Kidney (tissue), 14 donors: ENCODE data around the gene SERPINE1. TPM values are rescaled to one million over a fixed set of nuclear protein-coding genes. Genes with fewer than 3 reads are reported as not detected.

Experiments used
- DNase-seq, 5 donors: peaks; one replicate each; pipeline ENCODE4 v3.0.0-alpha.2; 2013 to 2020
- FAIRE-seq: peaks from 2 replicates; lab custom pipeline; 2012; peaks lifted over from hg19 to GRCh38; lab: Jason Lieb, UNC
- H3K27ac ChIP-seq, 2 donors: one replicate each; pipeline ENCODE4 v1.7.0; 2013; ENCODE audit warnings: low read depth in 2 of 2, low read length in 2 of 2, inconsistent platforms in 1 of 2
- H3K27me3 ChIP-seq: one replicate; pipeline ENCODE4 v1.7.1; 2013; ENCODE audit warnings: low read length, inconsistent platforms; ENCODE audit not compliant: control insufficient read depth, insufficient read depth
- H3K36me3 ChIP-seq, 3 donors: one replicate each; pipeline versions ENCODE4 v1.7.0 to v1.7.1; 2013; ENCODE audit warnings: low read length in 3 of 3, control low read depth in 1 of 3, inconsistent platforms in 1 of 3; ENCODE audit not compliant: insufficient read depth in 3 of 3, control insufficient read depth in 2 of 3
- H3K4me1 ChIP-seq, 3 donors: one replicate each; pipeline versions ENCODE4 v1.7.0 to v1.7.1; 2013; ENCODE audit warnings: low read length in 3 of 3, inconsistent platforms in 1 of 3, low read depth in 1 of 3; ENCODE audit not compliant: control insufficient read depth in 2 of 3, insufficient read depth in 2 of 3
- H3K4me3 ChIP-seq, 3 donors: one replicate each; pipeline versions ENCODE4 v1.7.0 to v1.8.1; 2013; ENCODE audit warnings: low read length in 3 of 3, control low read depth in 1 of 3, inconsistent platforms in 1 of 3
- H3K9ac ChIP-seq, 3 donors: one replicate each; pipeline versions ENCODE4 v1.7.0 to v1.7.1; 2013; ENCODE audit warnings: low read length in 3 of 3, control low read depth in 1 of 3, inconsistent platforms in 1 of 3
- H3K9me3 ChIP-seq, 3 donors: one replicate each; pipeline versions ENCODE4 v1.7.0 to v1.7.1; 2013; ENCODE audit warnings: low read length in 3 of 3, control low read depth in 1 of 3, inconsistent platforms in 1 of 3; ENCODE audit not compliant: control insufficient read depth in 2 of 3, insufficient read depth in 1 of 3
- intact Hi-C: fragments of 100-400 bp; cut with DNase I; formaldehyde crosslinking; loops from one replicate; pipeline ENCODE4 v1.11.1; 2022
- polyA plus RNA-seq: library from polyadenylated mRNA; stranded (reverse); fragments of 350-450 nt; fragmentation: Illumina TruSeq; extraction: RNeasy Lipid Tissue Mini Kit (QIAGEN cat#74804); gene quantifications from one replicate; pipeline ENCODE4 v1.2.3, GENCODE V29; 2014; ENCODE audit warnings: low read depth, low replicate concordance; ENCODE audit not compliant: insufficient read depth
- total RNA-seq: library from RNA; stranded (reverse); fragmentation: NEBNext Ultra II Directional; extraction: Animal tissue kit (Norgen Biotek cat#: 25700); gene quantifications from one replicate; pipeline ENCODE4 v1.2.1, GENCODE V29; 2021
- TF ChIP-seq, protein P1 (sequence below): IDR thresholded peaks from 3 replicates; pipeline ENCODE4 v1.5.1; 2012; ENCODE audit warnings: mild to moderate bottlenecking, moderate library complexity, borderline replicate concordance; ENCODE audit not compliant: insufficient read depth; ENCODE audit errors: extremely low read depth
- donor health status: control.
- donor health status: control.
- donor health status: control.
- donor health status: control.
- donor health status: control.
- donor health status: DM: yes; HTN: yes; CAD: no.
- donor health status: Normal renal cell carcinoma (clear cell type).

The SERPINE1 gene
- total and polyA plus RNA-seq, 2 donors from 2014 or later, result 3.5 to 9.9 TPM

DNA sequence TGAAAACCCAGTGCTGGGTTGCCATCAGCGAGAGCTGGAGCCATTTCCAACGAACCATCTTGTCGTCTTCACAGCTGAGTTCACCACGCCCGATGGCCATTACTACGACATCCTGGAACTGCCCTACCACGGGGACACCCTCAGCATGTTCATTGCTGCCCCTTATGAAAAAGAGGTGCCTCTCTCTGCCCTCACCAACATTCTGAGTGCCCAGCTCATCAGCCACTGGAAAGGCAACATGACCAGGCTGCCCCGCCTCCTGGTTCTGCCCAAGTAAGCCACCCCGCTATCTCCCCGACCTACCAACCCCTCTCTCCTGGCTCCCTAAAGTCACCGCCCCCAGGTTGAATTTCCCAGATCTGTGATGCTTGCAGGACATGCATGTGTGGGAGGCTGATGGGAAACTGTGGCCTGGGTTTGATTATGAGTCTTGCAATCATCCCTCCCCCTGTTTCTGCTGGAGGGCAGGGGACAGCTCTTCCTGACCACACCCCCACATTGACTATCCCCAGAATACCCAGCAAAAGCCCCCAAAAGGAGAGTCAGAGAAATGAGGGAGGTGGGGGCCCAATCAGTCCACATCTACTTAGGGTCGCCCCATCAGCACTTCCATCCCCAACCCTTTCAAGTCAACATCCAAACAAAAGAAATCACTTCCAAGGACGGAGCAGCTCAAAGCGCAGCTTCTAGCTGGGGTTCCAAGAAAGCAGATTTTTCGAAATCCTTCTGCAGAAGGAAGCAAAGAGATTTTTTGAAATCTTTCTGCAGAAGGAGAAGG lies 6.9 kb downstream of the SERPINE1 start:
- no peaks in the 10 kb centered on the region for H3K9me3 ChIP-seq
- no peak for FAIRE-seq
- H3K27ac ChIP-seq, result no peak overlapping the region
- intact Hi-C loops, result no loop called here
- H3K36me3 ChIP-seq, result no peaks in the 10 kb centered on the region
- H3K9ac ChIP-seq, result no peak overlapping the region
- peaks cover 0 to 5% (median 0%) of the 10 kb centered on the region in 3 donors for H3K4me1 ChIP-seq
- peak in 3 of 5 donors; percentile 33 to 70 (median 56) for DNase-seq
- no peak overlapping the region for H3K4me3 ChIP-seq
- no peaks in the 10 kb centered on the region for H3K27me3 ChIP-seq
- TF ChIP-seq, protein P1, sequence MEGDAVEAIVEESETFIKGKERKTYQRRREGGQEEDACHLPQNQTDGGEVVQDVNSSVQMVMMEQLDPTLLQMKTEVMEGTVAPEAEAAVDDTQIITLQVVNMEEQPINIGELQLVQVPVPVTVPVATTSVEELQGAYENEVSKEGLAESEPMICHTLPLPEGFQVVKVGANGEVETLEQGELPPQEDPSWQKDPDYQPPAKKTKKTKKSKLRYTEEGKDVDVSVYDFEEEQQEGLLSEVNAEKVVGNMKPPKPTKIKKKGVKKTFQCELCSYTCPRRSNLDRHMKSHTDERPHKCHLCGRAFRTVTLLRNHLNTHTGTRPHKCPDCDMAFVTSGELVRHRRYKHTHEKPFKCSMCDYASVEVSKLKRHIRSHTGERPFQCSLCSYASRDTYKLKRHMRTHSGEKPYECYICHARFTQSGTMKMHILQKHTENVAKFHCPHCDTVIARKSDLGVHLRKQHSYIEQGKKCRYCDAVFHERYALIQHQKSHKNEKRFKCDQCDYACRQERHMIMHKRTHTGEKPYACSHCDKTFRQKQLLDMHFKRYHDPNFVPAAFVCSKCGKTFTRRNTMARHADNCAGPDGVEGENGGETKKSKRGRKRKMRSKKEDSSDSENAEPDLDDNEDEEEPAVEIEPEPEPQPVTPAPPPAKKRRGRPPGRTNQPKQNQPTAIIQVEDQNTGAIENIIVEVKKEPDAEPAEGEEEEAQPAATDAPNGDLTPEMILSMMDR, result no peak

GRCh38 chr7:101134399-101134980 lies 7.6 kb downstream of the SERPINE1 start:
- DNase-seq (peak in 1 of 5 donors; percentile 21), FAIRE-seq (no peak)
- H3K4me1 ChIP-seq, result peaks cover 0 to 5% (median 0%) of the 10 kb centered on the region in 3 donors
- H3K9me3 ChIP-seq, result no peaks in the 10 kb centered on the region
- TF ChIP-seq, protein P1, result no peak
- no peak overlapping the region for H3K27ac ChIP-seq
- no peak overlapping the region for H3K4me3 ChIP-seq
- H3K27me3 ChIP-seq, result no peaks in the 10 kb centered on the region
- H3K9ac ChIP-seq, result no peak overlapping the region
- no peaks in the 10 kb centered on the region for H3K36me3 ChIP-seq
- intact Hi-C loops, result no loop called here

GRCh38 chr7:101137651-101138212 lies 10.8 kb downstream of the SERPINE1 start:
- DNase-seq (no peak), FAIRE-seq (no peak)
- Histone ChIP-seq H3K36me3 (no peaks in the 10 kb centered on the region), H3K27me3 (no peaks in the 10 kb centered on the region), H3K4me1 (peaks cover 0 to 5% (median 0%) of the 10 kb centered on the region in 3 donors), H3K9me3 (no peaks in the 10 kb centered on the region), H3K9ac (no peak overlapping the region), H3K4me3 (no peak overlapping the region), H3K27ac (no peak overlapping the region)
- intact Hi-C loops, result no loop called here
- TF ChIP-seq, protein P1, result no peak
